Activated CD4-positive, CD25-positive, alpha-beta regulatory T cell (primary cell): ENCODE results near the gene SLC2A14.
"Not testable (repeated sequence)": the region's sequence is repeated elsewhere in the genome, so short reads cannot be mapped to it uniquely, and the experiment has no call there.

Source experiments
- DNase-seq, 4 experiments: peaks; one replicate each; lab custom pipeline; 2025; lab: John Stamatoyannopoulos, UW

The SLC2A14 gene

DNA sequence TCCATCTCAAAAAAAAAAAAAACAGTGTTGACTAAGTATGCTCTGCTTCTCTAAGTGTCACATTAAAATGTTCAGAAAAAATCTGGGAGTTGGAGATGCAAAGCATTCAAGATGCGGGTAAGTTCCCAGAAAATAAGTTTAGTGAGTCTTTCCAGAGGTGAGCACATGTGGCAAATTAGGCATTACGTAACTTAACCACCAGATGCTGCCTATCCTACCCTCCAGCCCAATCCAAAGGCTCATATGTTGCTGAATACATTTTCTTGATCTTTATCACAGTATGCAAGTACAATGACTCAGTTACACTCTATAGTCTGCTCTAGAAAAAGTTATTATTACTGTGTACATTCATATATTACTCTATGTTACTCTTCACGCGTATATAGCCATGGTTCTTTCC, 3.6 kb downstream of the SLC2A14 start:
- no peak for DNase-seq

DNA sequence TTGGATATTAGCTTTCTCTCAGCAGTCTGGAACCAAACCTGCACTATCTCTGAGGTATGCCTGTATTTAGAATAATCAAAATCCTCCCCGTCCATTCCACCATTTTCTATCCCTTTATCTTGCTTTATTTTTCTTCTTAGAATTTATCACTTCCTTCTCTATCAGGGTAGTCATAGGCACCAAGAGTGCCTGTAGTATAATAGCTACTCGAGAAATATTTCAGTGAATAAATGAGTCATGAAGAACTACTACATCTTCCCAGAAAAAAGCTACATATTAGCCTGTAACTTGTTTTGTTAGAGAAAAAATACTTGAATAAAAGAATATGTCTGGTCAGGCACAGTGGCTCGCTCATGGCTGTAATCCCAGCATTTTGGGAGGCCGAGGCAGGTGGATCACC, 4.3 kb downstream of the SLC2A14 start:
- DNase-seq = no peak

DNA sequence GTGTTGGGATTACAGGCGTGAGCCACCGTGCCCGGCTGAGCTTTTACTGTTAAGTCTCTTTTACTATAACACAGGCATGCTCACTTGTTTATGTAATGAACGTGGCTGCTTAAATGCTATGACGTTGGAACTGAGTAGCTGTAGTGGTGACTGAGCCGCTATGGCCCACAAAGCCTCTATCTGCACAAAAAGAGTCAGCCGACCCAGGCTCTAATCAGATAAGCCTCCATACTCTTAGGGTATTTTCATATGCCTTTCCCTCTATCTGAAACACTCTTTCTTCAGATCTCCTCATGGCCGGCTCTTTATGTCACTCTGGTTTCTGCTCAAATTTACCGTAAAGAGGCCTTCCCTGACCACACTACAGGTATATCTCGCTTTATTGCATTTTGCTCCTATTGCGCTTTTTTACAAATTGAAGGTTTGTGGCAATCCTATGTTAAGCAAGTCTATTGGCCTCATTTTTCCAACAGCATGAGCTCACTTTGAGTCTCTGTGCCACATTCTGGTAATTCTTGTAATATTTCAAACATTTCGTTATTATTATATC, 8.0 kb downstream of the SLC2A14 start:
- DNase-seq = no peak

DNA sequence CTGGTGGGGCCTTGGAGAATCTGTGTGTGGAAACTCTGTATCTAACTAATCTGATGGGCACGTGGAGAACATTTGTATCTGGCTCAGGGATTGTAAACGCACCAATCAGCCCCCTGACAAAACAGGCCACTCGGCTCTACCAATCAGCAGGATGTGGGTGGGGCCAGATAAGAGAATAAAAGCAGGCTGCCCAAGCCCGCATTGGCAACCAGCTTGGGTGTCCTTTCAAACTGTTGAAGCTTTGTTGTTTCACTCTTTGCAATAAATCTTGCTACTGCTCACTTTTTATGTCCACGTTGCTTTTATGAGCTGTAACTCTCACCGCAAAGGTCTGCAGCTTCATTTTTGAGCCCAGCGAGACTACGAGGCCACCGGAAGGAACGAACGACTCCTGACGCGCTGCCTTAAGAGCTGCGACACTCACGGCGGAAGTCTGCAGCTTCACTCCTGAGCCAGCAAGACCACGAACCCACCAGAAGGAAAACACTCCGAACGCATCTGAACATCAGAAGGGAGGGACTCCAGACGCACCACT, 9.8 kb downstream of the SLC2A14 start:
- DNase-seq = not testable (repeated sequence)

DNA sequence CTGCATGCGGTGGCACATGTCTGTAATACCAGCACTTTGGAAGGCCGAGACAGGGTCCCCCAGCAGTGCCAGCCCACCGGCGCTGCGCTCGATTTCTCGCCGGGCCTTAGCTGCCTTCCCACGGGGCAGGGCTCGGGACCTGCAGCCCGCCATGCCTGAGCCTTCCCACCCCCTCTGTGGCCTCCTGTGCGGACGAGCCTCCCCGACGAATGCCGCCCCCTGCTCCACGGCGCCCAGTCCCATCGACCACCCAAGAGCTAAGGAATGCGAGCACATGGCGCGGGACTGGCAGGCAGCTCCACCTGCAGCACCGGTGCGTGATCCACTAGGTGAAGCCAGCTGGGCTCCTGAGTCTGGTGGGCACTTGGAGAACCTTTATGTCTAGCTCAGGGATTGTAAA, 10.4 kb downstream of the SLC2A14 start:
- not testable (repeated sequence) for DNase-seq

DNA sequence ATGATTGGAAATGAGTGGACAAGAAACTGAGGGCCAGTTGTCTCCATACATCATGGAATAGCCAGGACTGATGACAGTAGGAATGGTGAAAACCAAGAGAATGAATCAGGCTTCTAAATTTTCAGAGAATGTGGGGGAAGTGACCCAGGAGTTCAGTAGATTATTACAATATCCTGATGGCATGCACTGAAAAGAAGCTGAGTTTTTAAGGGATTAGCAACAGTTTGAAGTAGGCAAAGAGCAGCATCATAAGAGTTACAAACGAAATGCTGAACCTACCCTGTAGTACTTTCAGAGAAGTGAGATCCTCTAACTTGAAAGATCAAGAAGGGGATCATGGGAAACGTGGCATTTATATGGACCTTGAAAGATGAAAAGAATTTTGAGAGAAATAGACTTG, 13.2 kb downstream of the SLC2A14 start:
- no peak for DNase-seq

DNA sequence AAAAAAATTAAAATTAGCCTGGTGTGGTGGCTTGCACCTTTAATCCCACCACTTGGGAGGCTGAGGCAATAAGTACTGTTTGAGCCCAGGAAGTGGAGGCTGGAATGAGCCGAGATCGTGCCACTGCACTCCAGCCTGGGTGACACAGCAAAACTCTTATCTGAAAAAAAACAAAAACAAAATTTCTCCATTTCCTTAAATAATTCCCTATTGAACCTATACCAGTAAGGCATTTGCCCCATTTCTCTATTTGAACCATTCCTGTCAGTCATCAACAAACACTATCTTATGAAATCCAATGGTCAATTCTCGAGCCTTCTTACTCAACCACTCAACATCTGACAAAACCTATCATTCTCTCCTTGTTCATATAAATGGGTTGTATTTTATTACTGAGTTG, 14.7 kb downstream of the SLC2A14 start:
- no peak for DNase-seq

DNA sequence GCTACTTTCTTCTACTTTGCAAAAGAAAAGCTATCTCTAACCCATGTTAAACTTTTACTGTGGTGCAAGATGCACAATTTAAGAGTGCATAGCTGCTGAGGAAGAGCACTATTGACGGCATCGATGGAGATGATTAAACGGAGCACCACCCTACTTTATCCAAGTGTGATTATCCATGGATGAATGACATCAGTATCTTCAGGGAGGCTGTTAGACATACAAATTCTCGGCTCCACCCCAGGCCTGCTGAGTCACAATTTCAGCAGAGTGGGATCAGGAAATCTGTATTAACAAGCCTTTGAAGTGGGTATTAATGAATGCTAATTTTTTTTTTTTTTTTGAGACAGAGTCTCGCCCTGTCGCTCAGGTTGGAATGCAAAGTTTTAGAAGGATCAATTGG, 16.2 kb downstream of the SLC2A14 start:
- no peak for DNase-seq

DNA sequence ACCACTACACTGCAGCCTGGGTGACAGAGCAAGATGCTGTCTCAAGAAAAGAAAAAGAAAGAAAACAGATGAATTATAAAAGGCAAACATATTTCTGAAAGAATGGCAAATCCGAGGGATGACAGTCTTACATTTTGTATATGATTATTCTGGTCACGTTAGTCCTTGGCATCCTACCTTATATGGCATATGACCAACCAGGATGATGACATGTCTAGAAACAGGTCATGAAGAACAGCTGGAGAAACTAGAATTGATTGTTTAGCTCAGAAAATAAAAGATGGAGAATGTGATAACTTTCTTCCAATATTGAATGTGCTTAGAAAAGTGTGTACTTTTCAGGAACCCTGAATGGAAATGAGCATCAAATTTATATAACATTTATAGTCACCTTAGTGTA, 19.2 kb downstream of the SLC2A14 start:
- no peak for DNase-seq

DNA sequence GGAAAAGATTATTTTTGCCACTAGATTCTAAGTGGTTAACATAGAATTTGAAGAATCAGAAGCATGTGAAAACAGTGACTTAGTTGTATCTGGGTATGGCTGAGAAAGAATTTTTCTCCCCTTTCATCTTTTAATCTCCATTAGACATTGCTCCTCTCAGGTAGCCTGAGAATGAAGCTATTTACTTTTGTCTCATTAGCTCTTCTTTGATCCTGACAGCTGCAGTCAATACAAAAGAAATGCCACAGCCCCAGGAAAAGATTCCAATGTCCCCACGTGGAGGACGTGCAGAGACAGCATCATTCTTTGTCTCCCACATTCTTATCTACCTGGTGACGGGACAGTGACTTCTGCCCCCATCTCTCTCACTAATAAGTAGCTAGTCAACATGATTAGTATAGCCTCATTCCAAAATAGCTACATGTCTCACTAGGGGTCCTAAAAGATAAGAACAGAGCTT, 21.1 kb downstream of the SLC2A14 start:
- DNase-seq = not testable (repeated sequence)

DNA sequence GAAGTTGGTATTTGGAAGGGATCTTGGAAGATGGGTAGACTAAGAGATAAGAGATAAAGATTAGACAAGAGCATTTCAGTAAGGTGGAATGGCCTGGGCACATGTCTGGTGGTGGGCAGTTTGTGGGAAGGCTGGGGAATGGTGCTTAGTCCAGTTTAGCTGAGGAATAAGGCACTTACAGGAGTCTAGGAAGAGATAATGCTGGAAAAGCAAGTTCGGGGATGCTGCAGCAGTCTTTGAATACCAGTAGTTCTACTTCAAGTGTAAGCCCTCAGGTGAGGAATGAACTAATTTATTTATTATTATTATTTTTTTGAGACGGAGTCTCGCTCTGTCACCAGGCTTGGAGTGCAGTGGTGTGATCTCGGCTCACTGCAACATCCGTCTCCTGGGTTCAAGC, 22.6 kb downstream of the SLC2A14 start:
- not testable (repeated sequence) for DNase-seq

DNA sequence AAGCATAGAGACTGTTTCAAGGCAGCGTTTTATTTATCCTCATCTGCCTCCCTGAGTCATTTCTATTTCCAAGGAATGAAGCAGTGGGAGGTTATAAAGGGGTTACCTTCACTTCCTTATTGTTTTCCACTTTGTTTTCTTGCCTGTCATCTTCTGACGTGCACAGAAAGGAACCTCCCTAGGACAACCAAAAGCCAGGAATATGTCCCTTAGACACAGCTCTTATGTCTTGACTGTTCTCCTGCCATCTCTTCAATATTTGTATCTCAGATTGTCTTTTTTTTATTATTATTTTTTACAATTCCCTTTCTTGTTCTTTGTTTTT, 24.7 kb downstream of the SLC2A14 start:
- not testable (repeated sequence) for DNase-seq

DNA sequence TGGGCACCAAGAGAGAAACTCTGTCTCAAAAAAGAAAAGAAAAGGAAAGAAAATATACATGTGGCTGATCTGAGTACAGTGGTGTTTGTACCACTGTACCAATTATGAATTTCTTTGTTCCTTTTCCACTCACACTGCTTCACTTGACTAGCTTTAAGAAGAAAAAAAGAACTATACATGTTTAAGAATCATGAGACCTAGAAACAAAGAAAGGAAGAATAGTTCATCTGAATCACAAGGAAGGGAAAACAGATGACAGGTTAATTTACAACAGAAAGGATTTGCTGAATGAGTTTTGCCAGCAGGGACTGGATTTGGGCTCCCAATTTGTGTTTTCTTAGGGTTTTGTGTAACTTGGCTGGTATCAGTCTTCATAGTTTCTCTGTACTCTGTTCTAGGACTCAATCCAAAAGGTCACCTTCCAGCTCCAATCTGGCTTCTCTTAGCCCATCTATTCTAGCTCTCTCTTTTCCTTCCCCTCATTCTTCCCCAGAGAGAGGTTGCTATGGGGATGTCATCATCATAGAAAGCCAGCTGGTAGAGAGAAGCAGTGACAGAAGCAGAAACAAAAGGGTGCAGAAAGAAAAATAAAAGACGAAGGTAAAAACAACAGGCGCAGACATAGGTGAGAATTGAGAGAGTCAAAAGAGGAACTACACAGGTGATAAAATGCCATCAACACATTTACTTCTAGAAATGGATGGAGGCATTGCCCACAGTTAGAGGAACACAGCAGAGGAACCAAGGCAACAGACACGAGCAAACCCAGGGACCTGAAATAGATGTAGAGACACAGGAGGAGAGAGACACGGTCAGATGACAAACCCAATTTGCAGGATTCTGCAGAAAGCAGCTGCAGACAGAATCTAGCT, 25.3 kb downstream of the SLC2A14 start:
- not testable (repeated sequence) for DNase-seq

DNA sequence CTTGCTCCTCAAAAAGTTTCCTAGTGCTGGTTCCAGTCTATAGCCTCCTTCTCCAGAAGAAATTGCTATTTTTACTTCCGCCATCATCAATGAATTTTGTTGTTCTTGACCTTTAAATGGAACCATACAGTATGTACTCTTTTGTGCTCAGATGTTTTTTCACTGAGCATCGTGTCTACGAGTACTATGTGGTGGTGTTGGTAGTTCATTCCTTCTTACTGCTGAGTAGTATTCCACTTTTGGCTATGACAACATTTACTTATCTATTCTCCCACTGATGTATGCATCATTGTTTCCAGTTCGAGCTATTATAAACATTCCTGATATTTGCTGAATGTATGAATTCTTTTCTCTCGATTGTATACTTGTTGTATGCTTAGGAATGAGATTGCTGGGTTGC, 28.6 kb downstream of the SLC2A14 start:
- no peak for DNase-seq

DNA sequence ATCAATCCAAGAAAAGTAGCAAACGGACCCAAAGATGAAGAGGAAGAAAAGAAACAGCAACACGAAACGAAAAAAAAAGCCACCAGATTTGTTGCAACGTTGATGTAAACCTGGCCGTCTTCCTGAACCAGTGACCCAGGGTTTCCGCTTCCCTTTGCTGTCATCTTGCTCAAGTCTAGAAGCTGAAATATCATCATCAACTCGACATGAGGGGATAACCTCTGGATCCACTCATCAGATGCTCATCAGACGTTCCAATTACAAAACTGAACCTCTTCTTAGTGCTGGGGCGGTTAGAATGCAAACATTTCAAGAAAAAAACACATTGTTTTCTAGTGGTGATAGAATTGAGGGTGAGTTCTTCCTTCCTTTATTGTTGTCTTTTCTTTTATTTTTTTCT, 29.1 kb downstream of the SLC2A14 start:
- not testable (repeated sequence) for DNase-seq

DNA sequence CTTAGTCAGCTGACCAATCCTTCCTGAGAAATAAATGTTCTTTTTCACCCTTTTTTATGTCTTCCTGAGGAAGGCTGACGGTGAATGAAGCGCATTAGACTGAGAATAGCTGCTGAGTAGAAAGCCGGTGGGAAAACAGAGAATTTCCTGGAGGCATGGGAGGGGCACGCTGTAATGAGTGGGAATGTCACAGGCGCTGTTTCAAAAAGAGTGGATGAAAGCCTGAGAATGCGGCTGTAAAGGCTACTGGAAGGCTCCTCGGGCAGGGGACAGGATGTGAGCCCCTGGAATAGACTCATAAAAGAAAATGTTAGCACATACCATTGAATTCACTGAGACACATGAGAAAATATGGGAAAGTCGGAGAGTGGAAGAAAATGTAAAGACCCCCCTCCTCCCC, 29.6 kb downstream of the SLC2A14 start:
- DNase-seq = not testable (repeated sequence)

DNA sequence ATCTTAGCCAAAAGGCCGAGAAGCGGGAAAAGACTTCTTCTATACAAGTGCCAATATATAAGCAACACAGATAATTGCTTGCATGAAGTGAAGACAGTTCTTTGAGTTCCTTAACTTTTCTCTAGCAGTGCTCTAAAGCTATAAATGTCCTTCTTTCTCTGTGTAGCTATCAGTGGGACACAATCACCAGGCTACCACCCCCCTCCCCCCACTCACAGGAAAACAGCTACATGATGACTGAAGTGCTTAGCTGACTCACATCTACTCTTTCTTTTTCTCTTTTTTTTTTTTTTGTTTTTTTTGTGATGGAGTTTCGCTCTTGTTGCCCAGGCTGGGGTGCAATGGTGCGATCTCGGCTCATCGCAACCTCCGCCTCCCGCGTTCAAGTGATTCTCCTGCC, 30.3 kb downstream of the SLC2A14 start:
- DNase-seq = not testable (repeated sequence)

DNA sequence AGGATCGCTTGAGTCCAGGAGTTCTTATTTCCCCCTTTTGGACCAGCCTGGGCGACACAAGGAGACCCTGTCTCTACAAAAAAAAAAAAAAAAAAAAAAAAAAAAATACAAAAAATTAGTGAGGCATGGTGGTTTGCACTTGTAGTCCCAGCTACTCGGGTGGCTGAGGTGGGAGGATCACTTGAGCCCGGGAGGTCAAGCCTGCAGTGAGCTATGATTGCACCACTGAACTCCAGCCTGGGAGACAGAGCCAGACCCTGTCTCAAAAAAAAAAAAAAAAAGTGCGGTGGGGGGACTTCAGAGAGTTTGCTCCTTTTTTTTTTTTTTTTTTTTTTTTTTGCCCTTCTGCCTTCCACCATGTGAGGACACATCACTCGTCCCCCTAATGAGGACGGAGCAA, 32.9 kb downstream of the SLC2A14 start:
- DNase-seq = not testable (repeated sequence)

DNA sequence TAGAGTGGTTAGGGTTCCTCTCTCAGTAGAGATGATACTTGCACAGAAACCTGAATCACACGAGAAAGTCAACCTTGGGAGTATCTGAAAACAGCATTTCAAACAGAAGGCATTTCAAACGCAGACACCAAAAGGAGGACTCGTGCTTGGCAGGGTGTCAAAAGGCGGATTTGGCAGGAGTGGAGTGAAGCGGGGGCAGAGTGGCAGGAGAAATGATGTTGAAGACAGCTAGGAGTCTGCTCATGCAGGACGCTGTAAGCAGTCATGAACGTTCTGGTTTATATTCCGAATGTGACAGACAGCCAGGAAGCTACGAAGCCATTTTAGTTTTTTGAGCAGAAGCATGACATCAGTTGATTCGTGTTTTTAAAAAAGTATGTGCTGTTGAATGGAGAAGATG, 33.5 kb downstream of the SLC2A14 start:
- DNase-seq = not testable (repeated sequence)

DNA sequence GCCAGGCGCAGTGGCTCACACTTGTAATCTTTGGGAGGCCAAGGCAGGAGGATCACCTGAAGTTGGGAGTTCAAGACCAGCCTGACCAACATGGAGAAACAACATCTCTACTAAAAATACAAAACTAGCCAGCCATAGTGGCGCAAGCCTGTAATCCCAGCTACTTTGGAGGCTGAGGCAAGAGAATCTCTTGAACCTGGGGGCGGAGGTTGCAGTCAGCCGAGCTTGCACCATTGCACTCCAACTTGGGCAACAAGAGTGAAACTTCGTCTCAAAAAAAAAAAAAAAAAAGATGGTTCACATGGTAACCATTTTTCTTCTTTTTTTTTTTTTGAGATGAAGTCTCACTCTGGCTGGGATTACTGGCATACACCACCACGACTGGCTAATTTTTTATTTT, 35.3 kb downstream of the SLC2A14 start:
- DNase-seq = no peak

DNA sequence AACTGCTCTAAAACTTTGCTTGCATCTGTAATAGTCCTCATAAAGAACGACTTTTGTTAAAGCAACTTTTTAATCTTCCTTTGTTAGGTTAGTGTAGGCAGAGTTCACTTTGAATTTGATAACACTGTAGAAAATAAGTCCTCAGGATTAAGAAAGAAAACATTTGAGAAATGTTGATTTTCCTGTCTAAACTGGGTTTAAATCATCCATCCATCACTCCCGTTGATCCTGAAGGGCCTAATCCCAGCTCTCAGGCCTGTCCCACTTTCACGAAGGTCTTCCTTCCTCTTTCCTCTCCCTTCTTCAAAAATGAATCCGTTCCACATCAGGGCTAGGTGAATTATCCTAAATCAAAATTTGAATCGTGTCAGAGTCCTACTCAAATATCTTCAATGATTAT, 36.9 kb downstream of the SLC2A14 start:
- DNase-seq = no peak

DNA sequence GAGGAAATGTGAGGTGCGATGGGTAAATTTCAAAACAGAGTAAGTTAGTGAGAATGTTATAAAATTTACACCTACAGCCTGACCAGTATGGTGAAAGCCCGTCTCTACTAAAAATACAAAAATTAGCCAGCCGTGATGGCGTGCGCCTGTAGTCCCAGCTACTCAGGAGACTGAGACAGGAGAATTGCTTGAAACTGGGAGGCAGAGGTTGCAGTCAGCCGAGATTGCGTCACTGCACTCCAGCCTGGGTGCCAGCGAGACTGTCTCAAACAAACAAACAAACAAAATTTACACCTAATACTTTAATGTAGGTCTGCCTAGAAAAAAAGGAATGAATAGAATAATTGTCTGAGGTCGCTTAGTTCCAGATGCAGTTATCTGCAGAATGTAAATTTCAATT, 37.6 kb downstream of the SLC2A14 start:
- DNase-seq = no peak

DNA sequence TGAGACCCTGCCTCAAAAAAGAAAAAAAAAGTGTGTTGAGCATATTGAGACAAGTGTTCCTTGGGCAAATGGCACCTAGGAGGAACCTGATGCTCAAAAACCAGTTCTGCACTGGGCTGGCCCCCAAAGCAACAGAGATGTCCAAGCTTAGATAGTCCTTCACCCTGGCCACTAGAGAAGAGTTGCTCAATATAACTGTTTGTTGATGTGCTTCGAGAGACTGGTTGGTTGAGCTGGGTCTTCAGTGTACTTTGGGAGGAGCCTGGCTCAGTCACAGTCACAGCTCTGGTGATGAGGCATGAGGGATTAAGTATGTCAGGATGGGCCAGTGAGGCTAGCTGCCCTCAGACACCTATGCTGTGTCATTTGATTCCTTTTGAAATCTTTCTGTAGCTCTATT, 38.0 kb downstream of the SLC2A14 start:
- DNase-seq = no peak

DNA sequence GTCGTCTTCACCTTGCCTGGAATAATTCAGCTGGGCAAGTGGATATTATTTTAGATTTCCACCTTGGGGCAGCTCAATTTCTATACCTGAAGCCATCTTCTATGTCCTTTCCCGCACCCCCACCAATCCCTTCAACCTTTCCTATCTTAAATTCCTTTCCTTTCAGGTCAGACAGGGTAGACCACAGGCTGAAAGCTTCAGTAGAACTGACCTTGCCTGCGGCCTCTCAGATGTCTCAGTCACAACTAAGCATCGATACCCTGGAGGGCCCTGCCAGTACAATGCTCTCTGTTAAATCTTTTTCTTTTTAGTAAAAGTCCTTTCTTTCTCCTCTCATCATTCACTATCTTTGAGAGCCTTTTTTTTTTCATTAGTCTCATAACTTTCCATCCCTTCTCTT, 38.9 kb downstream of the SLC2A14 start:
- DNase-seq = no peak
